HEK293 (cell line): ENCODE results near the gene PCF11.

Experiments used
- CTCF ChIA-PET: fragments of 350-600 bp; formaldehyde crosslinking; extraction: SDS; loops from one replicate; lab custom pipeline; 2021; ENCODE audit warnings: antibody characterized with exemption; lab: Yijun Ruan, JAX
- POLR2A ChIA-PET: fragments of 300-600 bp; formaldehyde crosslinking; extraction: SDS; loops from one replicate; lab custom pipeline; 2020; ENCODE audit warnings: antibody characterized with exemption, inconsistent platforms; lab: Yijun Ruan, JAX
- H3K27ac ChIP-seq: fragments of 200-500 bp; sonication (Bioruptor generic); 2 replicates; pipeline ENCODE4 v1.5.1; 2014; ENCODE audit warnings: low read depth, low read length, control low read depth, inconsistent platforms; ENCODE audit errors: extremely low read depth
- H3K36me3 ChIP-seq, 2 experiments: fragments of 200-500 bp in 1 of 2; sonication (Bioruptor generic) in 1 of 2; 1 replicate in 1 of 2; 2 replicates in 1 of 2; pipeline ENCODE4 v1.5.1; 2014 to 2017; ENCODE audit warnings: inconsistent platforms in 2 of 2, low read length in 2 of 2; ENCODE audit not compliant: control insufficient read depth in 2 of 2, insufficient read depth in 1 of 2
- H3K4me1 ChIP-seq: fragments of 200-500 bp; sonication (Bioruptor generic); 2 replicates; pipeline ENCODE4 v1.5.1; 2014; ENCODE audit warnings: mild to moderate bottlenecking, low read length, inconsistent platforms; ENCODE audit not compliant: control insufficient read depth, insufficient read depth
- H3K4me3 ChIP-seq: 2 replicates; pipeline ENCODE4 v1.5.1; 2011; ENCODE audit warnings: low read depth, mild to moderate bottlenecking, control low read depth, low read length, moderate library complexity
- H3K9me3 ChIP-seq: fragments of 200-500 bp; sonication (Bioruptor generic); 2 replicates; pipeline ENCODE4 v1.5.1; 2014; ENCODE audit warnings: low read depth, low read length, inconsistent platforms; ENCODE audit not compliant: control insufficient read depth, insufficient read depth
- GLIS2 ChIP-seq: fragments of 450-650 bp; formaldehyde crosslinking; IDR thresholded peaks from 2 replicates; pipeline ENCODE4 v1.5.1; 2016; ENCODE audit warnings: missing biosample characterization, missing genetic modification characterization
- INSM2 ChIP-seq: fragments of 450-650 bp; formaldehyde crosslinking; IDR thresholded peaks from 2 replicates; pipeline ENCODE4 v1.5.1; 2016; ENCODE audit warnings: missing biosample characterization, missing genetic modification characterization
- KLF1 ChIP-seq: fragments of 450-650 bp; formaldehyde crosslinking; IDR thresholded peaks from 2 replicates; pipeline ENCODE4 v1.5.1; 2016; ENCODE audit warnings: missing biosample characterization, missing genetic modification characterization
- MZF1 ChIP-seq: fragments of 450-650 bp; formaldehyde crosslinking; IDR thresholded peaks from 2 replicates; pipeline ENCODE4 v1.5.1; 2017; ENCODE audit warnings: missing biosample characterization, missing genetic modification characterization, borderline replicate concordance
- PRDM1 ChIP-seq: fragments of 450-650 bp; formaldehyde crosslinking; IDR thresholded peaks from 2 replicates; pipeline ENCODE4; 2016; ENCODE audit warnings: missing biosample characterization, missing genetic modification characterization
- PRDM4 ChIP-seq: fragments of 450-650 bp; formaldehyde crosslinking; IDR thresholded peaks from 2 replicates; pipeline ENCODE4 v1.5.1; 2017; ENCODE audit warnings: missing biosample characterization, missing genetic modification characterization
- REPIN1 ChIP-seq: fragments of 450-650 bp; formaldehyde crosslinking; IDR thresholded peaks from 2 replicates; pipeline ENCODE4 v1.5.1; 2017; ENCODE audit warnings: missing biosample characterization, missing genetic modification characterization, low read depth
- SP2 ChIP-seq: fragments of 450-650 bp; formaldehyde crosslinking; IDR thresholded peaks from 2 replicates; pipeline ENCODE4 v1.5.1; 2016; ENCODE audit warnings: missing biosample characterization, missing genetic modification characterization
- ZBTB10 ChIP-seq: fragments of 450-650 bp; formaldehyde crosslinking; IDR thresholded peaks from 2 replicates; pipeline ENCODE4 v1.5.1; 2016; ENCODE audit warnings: missing biosample characterization, missing genetic modification characterization
- ZBTB21 ChIP-seq: fragments of 450-650 bp; formaldehyde crosslinking; IDR thresholded peaks from 2 replicates; pipeline ENCODE4 v1.5.1; 2017; ENCODE audit warnings: missing biosample characterization, missing genetic modification characterization
- ZBTB48 ChIP-seq: fragments of 450-650 bp; formaldehyde crosslinking; IDR thresholded peaks from 2 replicates; pipeline ENCODE4 v1.5.1; 2016; ENCODE audit warnings: missing biosample characterization, missing genetic modification characterization
- ZBTB6 ChIP-seq: fragments of 450-650 bp; formaldehyde crosslinking; IDR thresholded peaks from 2 replicates; pipeline ENCODE4 v1.5.1; 2017; ENCODE audit warnings: missing biosample characterization, missing genetic modification characterization
- ZNF175 ChIP-seq: fragments of 450-650 bp; formaldehyde crosslinking; IDR thresholded peaks from 2 replicates; pipeline ENCODE4 v1.5.1; 2016; ENCODE audit warnings: missing biosample characterization, missing genetic modification characterization
- ZNF211 ChIP-seq: fragments of 450-650 bp; formaldehyde crosslinking; IDR thresholded peaks from 2 replicates; pipeline ENCODE4 v1.5.1; 2016; ENCODE audit warnings: low read depth, missing biosample characterization, missing genetic modification characterization
- ZNF362 ChIP-seq: fragments of 450-650 bp; formaldehyde crosslinking; IDR thresholded peaks from 2 replicates; pipeline ENCODE4 v1.5.1; 2016; ENCODE audit warnings: missing biosample characterization, missing genetic modification characterization
- ZNF488 ChIP-seq: fragments of 450-650 bp; formaldehyde crosslinking; IDR thresholded peaks from 2 replicates; pipeline ENCODE4 v1.5.1; 2016; ENCODE audit warnings: missing biosample characterization, missing genetic modification characterization
- ZNF600 ChIP-seq: fragments of 450-650 bp; formaldehyde crosslinking; IDR thresholded peaks from 2 replicates; pipeline ENCODE4 v1.5.1; 2016; ENCODE audit warnings: missing biosample characterization, missing genetic modification characterization
- ZNF639 ChIP-seq: fragments of 450-650 bp; formaldehyde crosslinking; IDR thresholded peaks from 2 replicates; pipeline ENCODE4 v1.5.1; 2016; ENCODE audit warnings: missing biosample characterization, missing genetic modification characterization
- ZNF658 ChIP-seq: fragments of 450-650 bp; formaldehyde crosslinking; IDR thresholded peaks from 2 replicates; pipeline ENCODE4; 2016; ENCODE audit warnings: missing biosample characterization, missing genetic modification characterization
- ZNF704 ChIP-seq: fragments of 450-650 bp; formaldehyde crosslinking; IDR thresholded peaks from 2 replicates; pipeline ENCODE4 v1.5.1; 2016; ENCODE audit warnings: missing biosample characterization, missing genetic modification characterization

PCF11 gene

GRCh38 chr11:83156144-83156995 is 561 bp upstream of the PCF11 start (continued):
- no peak for TF ChIP-seq ZNF362 (tag by site-specific recombination)
- TF ChIP-seq ZNF704 = no peak
- no peak for TF ChIP-seq ZNF488 (tag by site-specific recombination)
- no peak for TF ChIP-seq ZNF658 (tag by site-specific recombination)
- no peak for TF ChIP-seq ZNF175

GRCh38 chr11:83157594-83158356 is 844 bp downstream of the PCF11 start:
- Histone ChIP-seq H3K4me3 (peak overlapping the region; percentile 98), H3K9me3 (no peaks in the 10 kb centered on the region), H3K4me1 (peaks cover 5% of the 10 kb centered on the region), H3K36me3 (peaks cover 0 to 35% of the 10 kb centered on the region in 2 experiments; a peak in 1 of 3 replicates), H3K27ac (peak overlapping the region; percentile 67)
- CTCF ChIA-PET = no interaction called here
- POLR2A ChIA-PET = interaction anchor here (0.7 to 3.2 kb wide), 23 partner anchors 10 to 424 kb away, joined by 3 to 46 read pairs (median 7); partner anchors contain the start of genes ANKRD42, CCDC90B, DDIAS and FAM181B
- 0 out of 2 replicates have a peak, but pooled peaks have one; percentile 37 for TF ChIP-seq MZF1 (tag by site-specific recombination)
- peak; percentile 31; the same call in 1 of the 2 replicates for TF ChIP-seq KLF1 (tag by site-specific recombination)
- TF ChIP-seq ZBTB10 (tag by site-specific recombination) = 0 out of 2 replicates have a peak, but pooled peaks have one; percentile 18
- no peak for TF ChIP-seq ZBTB48 (tag by site-specific recombination)
- TF ChIP-seq ZNF600 (tag by site-specific recombination) = peak; percentile 81
- 0 out of 2 replicates have a peak, but pooled peaks have one; percentile 45 for TF ChIP-seq GLIS2 (tag by site-specific recombination)
- no peak for TF ChIP-seq ZNF211 (tag by site-specific recombination)
- no peak for TF ChIP-seq ZNF639 (tag by site-specific recombination)
- no peak for TF ChIP-seq INSM2 (tag by site-specific recombination)
- TF ChIP-seq ZBTB6 = no peak
- no peak for TF ChIP-seq ZBTB21 (tag by site-specific recombination)
- peak; percentile 27 for TF ChIP-seq SP2 (tag by site-specific recombination)
- TF ChIP-seq PRDM4 = 0 out of 2 replicates have a peak, but pooled peaks have one; percentile 13
- TF ChIP-seq PRDM1 = no peak; the same call in 1 of the 2 replicates
- 0 out of 2 replicates have a peak, but pooled peaks have one; percentile 45 for TF ChIP-seq REPIN1
